ENCODE measurements around the gene CSTF3. TPM values are rescaled to one million over a fixed set of nuclear protein-coding genes. Genes with fewer than 3 reads are reported as not detected.

The CSTF3 gene
- total and polyA plus RNA-seq, 9 of the 15 experiments (the other 6 are each of a cell fraction or from before 2014, with no cell fraction given) = 37.0 to 111 (median 61.0) TPM

DNA sequence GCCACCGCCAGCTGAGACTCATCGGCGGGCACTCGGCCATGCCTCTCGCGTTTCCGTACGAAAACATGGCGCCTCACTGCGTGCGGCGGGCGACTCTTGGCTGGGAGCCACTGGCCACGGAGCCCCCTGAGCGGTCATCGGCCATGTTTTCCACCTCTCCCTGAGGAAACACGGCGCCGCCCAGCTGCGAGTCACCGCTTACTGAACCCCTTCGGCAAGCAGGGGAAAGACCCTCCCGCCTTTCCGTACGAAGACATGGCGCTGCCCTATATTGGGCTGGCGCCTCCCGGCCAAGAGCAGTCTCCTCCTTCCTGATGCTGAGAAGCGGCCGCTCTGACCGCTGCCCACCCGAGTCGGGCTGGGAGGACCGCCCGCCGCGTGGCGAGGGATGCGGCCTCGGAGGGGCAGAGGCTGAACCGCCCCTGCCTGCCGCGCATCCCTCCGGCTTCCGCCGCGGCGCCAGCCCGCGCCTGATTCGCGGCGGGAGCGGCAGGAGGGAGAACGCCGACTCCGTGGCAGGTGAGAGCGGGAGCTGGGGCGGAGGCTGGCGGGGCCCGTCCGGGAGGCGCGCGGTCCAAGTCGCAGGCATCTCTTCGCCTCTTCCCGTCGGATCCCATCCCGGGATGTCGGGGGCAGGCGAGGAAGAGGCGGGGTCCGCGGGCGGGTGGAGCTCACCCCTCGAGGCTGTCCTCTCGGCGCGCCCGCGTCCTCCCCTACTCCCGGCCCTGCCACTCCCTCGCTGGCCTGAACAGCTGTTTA is 121.8 kb downstream of the CSTF3 start, which contains the start of gene TCP11L1 (continued):
- TF ChIP-seq HDAC3 (IDR thresholded peaks at IDR 0.05; ENCODE audit: borderline replicate concordance, partially characterized antibody) (no peak), NFRKB (IDR thresholded peaks at IDR 0.05; ENCODE audit: low read depth) (no peak; the same call in 1 of the 2 replicates), RBBP5 (IDR thresholded peaks at IDR 0.05; ENCODE audit: borderline replicate concordance, insufficient read depth, low read length, poor library complexity, severe bottlenecking) (peak; percentile 82), FUS (optimal IDR thresholded peaks at IDR 0.05; ENCODE audit: low read depth, low read length) (no peak), FIP1L1 (IDR thresholded peaks at IDR 0.05; ENCODE audit: low read depth, low read length, poor library complexity, severe bottlenecking) (no peak), KLF6 (CRISPR knock-in tag; IDR thresholded peaks at IDR 0.05; ENCODE audit: borderline replicate concordance) (no peak), U2AF1 (optimal IDR thresholded peaks at IDR 0.05; ENCODE audit: low read depth, low read length) (peak; percentile 52), RBFOX2 (IDR thresholded peaks at IDR 0.05; ENCODE audit: low read depth, low read length) (peak; percentile 87), ZNF584 (CRISPR knock-in tag; IDR thresholded peaks at IDR 0.05; ENCODE audit: low read depth) (no peak; the same call in 1 of the 2 replicates), TSC22D4 (tag; IDR thresholded peaks at IDR 0.05) (no peak), ZNF282 (CRISPR knock-in tag; IDR thresholded peaks at IDR 0.05) (no peak), MYC (IDR thresholded peaks at IDR 0.05; ENCODE audit: low read depth, low read length) (no peak; the same call in none of the 2 replicates), MYC (CRISPR knock-in tag; IDR thresholded peaks at IDR 0.05; ENCODE audit: borderline replicate concordance, low read depth) (no peak), KLF16 (IDR thresholded peaks at IDR 0.05) (no peak)
- TF ChIP-seq, protein P1, sequence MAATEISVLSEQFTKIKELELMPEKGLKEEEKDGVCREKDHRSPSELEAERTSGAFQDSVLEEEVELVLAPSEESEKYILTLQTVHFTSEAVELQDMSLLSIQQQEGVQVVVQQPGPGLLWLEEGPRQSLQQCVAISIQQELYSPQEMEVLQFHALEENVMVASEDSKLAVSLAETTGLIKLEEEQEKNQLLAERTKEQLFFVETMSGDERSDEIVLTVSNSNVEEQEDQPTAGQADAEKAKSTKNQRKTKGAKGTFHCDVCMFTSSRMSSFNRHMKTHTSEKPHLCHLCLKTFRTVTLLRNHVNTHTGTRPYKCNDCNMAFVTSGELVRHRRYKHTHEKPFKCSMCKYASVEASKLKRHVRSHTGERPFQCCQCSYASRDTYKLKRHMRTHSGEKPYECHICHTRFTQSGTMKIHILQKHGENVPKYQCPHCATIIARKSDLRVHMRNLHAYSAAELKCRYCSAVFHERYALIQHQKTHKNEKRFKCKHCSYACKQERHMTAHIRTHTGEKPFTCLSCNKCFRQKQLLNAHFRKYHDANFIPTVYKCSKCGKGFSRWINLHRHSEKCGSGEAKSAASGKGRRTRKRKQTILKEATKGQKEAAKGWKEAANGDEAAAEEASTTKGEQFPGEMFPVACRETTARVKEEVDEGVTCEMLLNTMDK (IDR thresholded peaks at IDR 0.05; ENCODE audit: borderline replicate concordance, insufficient read depth, low read depth, low read length, poor library complexity, severe bottlenecking) = no peak
- TF ChIP-seq, protein P2, sequence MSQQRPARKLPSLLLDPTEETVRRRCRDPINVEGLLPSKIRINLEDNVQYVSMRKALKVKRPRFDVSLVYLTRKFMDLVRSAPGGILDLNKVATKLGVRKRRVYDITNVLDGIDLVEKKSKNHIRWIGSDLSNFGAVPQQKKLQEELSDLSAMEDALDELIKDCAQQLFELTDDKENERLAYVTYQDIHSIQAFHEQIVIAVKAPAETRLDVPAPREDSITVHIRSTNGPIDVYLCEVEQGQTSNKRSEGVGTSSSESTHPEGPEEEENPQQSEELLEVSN (IDR thresholded peaks at IDR 0.05; ENCODE audit: borderline replicate concordance in 1 of 2, extremely low read depth in 1 of 2, insufficient read depth in 1 of 2, insufficient read length in 1 of 2, low read depth in 1 of 2, low read length in 1 of 2, poor library complexity in 1 of 2, severe bottlenecking in 1 of 2) = peak; percentile 72 to 92
- TF ChIP-seq, protein P3, sequence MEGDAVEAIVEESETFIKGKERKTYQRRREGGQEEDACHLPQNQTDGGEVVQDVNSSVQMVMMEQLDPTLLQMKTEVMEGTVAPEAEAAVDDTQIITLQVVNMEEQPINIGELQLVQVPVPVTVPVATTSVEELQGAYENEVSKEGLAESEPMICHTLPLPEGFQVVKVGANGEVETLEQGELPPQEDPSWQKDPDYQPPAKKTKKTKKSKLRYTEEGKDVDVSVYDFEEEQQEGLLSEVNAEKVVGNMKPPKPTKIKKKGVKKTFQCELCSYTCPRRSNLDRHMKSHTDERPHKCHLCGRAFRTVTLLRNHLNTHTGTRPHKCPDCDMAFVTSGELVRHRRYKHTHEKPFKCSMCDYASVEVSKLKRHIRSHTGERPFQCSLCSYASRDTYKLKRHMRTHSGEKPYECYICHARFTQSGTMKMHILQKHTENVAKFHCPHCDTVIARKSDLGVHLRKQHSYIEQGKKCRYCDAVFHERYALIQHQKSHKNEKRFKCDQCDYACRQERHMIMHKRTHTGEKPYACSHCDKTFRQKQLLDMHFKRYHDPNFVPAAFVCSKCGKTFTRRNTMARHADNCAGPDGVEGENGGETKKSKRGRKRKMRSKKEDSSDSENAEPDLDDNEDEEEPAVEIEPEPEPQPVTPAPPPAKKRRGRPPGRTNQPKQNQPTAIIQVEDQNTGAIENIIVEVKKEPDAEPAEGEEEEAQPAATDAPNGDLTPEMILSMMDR (IDR thresholded peaks at IDR 0.05 in 2 of 3, conservative IDR thresholded peaks at IDR 0.05 in 1 of 3; ENCODE audit: insufficient read depth in 2 of 3, low read depth in 1 of 3, low read length in 3 of 3) = no peak
